GM19463 (cell line): ENCODE data around the gene SLC4A3.

Source experiments
- ATAC-seq: cut with Tn5 transposase; IDR thresholded peaks from one replicate; pipeline ENCODE4 v1.9.1; 2021; ENCODE audit warnings: mild to moderate bottlenecking, moderate library complexity; ENCODE audit not compliant: unreplicated experiment

The SLC4A3 gene

GRCh38 chr2:219613461-219614070 lies 13.9 kb upstream of the SLC4A3 start:
- no peak for ATAC-seq

- ATAC-seq: no peak
Measured at GRCh38 chr2:219614076-219614860, 13.2 kb upstream of the SLC4A3 start.

GRCh38 chr2:219615036-219615435 lies 12.4 kb upstream of the SLC4A3 start:
- ATAC-seq: no peak

- no peak for ATAC-seq
Measured at GRCh38 chr2:219615894-219616293, 11.5 kb upstream of the SLC4A3 start.

- no peak for ATAC-seq
Measured at GRCh38 chr2:219616550-219616949, 10.9 kb upstream of the SLC4A3 start.

GRCh38 chr2:219618733-219619122 lies 8.7 kb upstream of the SLC4A3 start:
- no peak for ATAC-seq

GRCh38 chr2:219619235-219619634 lies 8.2 kb upstream of the SLC4A3 start:
- no peak for ATAC-seq

- ATAC-seq: no peak
Measured at GRCh38 chr2:219620546-219620945, 6.9 kb upstream of the SLC4A3 start.

- no peak for ATAC-seq
Measured at GRCh38 chr2:219621935-219622334, 5.5 kb upstream of the SLC4A3 start.

- no peak for ATAC-seq
Measured at GRCh38 chr2:219622472-219622871, 5.0 kb upstream of the SLC4A3 start.

GRCh38 chr2:219624565-219624964 lies 2.9 kb upstream of the SLC4A3 start:
- ATAC-seq: no peak

- no peak for ATAC-seq
Measured at GRCh38 chr2:219625179-219625578, 2.3 kb upstream of the SLC4A3 start.

GRCh38 chr2:219626540-219626939 lies 890 bp upstream of the SLC4A3 start:
- ATAC-seq: no peak

GRCh38 chr2:219628235-219628985 lies 980 bp downstream of the SLC4A3 start:
- no peak for ATAC-seq

- no peak for ATAC-seq
Measured at GRCh38 chr2:219628986-219629901, 1.8 kb downstream of the SLC4A3 start.

GRCh38 chr2:219629976-219630695 lies 2.7 kb downstream of the SLC4A3 start:
- no peak for ATAC-seq

- ATAC-seq: no peak
Measured at GRCh38 chr2:219630770-219631405, 3.5 kb downstream of the SLC4A3 start.

- ATAC-seq: no peak
Measured at GRCh38 chr2:219631406-219631891, 4.0 kb downstream of the SLC4A3 start.

- no peak for ATAC-seq
Measured at GRCh38 chr2:219631904-219632759, 4.7 kb downstream of the SLC4A3 start.
